ENCODE measurements around the gene OR2W1.

- TF ChIP-seq, protein P1, sequence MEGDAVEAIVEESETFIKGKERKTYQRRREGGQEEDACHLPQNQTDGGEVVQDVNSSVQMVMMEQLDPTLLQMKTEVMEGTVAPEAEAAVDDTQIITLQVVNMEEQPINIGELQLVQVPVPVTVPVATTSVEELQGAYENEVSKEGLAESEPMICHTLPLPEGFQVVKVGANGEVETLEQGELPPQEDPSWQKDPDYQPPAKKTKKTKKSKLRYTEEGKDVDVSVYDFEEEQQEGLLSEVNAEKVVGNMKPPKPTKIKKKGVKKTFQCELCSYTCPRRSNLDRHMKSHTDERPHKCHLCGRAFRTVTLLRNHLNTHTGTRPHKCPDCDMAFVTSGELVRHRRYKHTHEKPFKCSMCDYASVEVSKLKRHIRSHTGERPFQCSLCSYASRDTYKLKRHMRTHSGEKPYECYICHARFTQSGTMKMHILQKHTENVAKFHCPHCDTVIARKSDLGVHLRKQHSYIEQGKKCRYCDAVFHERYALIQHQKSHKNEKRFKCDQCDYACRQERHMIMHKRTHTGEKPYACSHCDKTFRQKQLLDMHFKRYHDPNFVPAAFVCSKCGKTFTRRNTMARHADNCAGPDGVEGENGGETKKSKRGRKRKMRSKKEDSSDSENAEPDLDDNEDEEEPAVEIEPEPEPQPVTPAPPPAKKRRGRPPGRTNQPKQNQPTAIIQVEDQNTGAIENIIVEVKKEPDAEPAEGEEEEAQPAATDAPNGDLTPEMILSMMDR (IDR thresholded peaks at IDR 0.05), result peak; percentile 94
- TF ChIP-seq FOXJ3 (CRISPR knock-in tag; IDR thresholded peaks at IDR 0.05), result no peak
- no peak for TF ChIP-seq FOXM1 (IDR thresholded peaks at IDR 0.05; ENCODE audit: low read depth)
- no peak for TF ChIP-seq EZH2phosphoT487 (IDR thresholded peaks at IDR 0.05; ENCODE audit: borderline replicate concordance, low read depth)
- TF ChIP-seq GABPA (IDR thresholded peaks at IDR 0.05; ENCODE audit: low read depth), result no peak
- TF ChIP-seq TAF1 (IDR thresholded peaks at IDR 0.05; ENCODE audit: borderline replicate concordance, low read depth, low read length), result no peak
- TF ChIP-seq EP300 (IDR thresholded peaks at IDR 0.05; ENCODE audit: borderline replicate concordance in 1 of 2, low read depth in 1 of 2, low read length in 1 of 2), result no peak
- TF ChIP-seq RCOR1 (IDR thresholded peaks at IDR 0.05; ENCODE audit: low read length), result no peak
- TF ChIP-seq POLR2AphosphoS5 (IDR thresholded peaks at IDR 0.05; ENCODE audit: low read depth, low read length), result no peak
- TF ChIP-seq, protein P2, sequence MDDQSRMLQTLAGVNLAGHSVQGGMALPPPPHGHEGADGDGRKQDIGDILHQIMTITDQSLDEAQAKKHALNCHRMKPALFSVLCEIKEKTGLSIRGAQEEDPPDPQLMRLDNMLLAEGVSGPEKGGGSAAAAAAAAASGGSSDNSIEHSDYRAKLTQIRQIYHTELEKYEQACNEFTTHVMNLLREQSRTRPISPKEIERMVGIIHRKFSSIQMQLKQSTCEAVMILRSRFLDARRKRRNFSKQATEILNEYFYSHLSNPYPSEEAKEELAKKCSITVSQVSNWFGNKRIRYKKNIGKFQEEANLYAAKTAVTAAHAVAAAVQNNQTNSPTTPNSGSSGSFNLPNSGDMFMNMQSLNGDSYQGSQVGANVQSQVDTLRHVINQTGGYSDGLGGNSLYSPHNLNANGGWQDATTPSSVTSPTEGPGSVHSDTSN (IDR thresholded peaks at IDR 0.05), result no peak
- TF ChIP-seq YY1 (IDR thresholded peaks at IDR 0.05; ENCODE audit: low read depth), result no peak
- TF ChIP-seq, protein P3, sequence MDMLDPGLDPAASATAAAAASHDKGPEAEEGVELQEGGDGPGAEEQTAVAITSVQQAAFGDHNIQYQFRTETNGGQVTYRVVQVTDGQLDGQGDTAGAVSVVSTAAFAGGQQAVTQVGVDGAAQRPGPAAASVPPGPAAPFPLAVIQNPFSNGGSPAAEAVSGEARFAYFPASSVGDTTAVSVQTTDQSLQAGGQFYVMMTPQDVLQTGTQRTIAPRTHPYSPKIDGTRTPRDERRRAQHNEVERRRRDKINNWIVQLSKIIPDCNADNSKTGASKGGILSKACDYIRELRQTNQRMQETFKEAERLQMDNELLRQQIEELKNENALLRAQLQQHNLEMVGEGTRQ (IDR thresholded peaks at IDR 0.05; ENCODE audit: borderline replicate concordance, low read depth, low read length), result no peak
These were observed 28.2 kb downstream of the OR2W1 start for GRCh38 chr6:29016559-29017427.
